ENCODE measurements around the gene ZNF830. TPM values are rescaled to one million over a fixed set of nuclear protein-coding genes. Genes with fewer than 3 reads are reported as not detected.

Gene ZNF830
- total RNA-seq, 1 donor from 2014 or later = 26.1 TPM

- Mint-ChIP-seq H3K36me3 (peaks cover 49% of the 10 kb centered on the region), H3K9me3 (no peaks in the 10 kb centered on the region)
- peaks cover 8% of the 10 kb centered on the region for H3K36me3 ChIP-seq
Observed at GRCh38 chr17:34991606-34992005, 30.3 kb downstream of the ZNF830 start.

GRCh38 chr17:34993031-34993430 is 31.7 kb downstream of the ZNF830 start:
- no peak overlapping the region for H3K27ac Mint-ChIP-seq
- no peaks in the 10 kb centered on the region for H3K4me1 Mint-ChIP-seq
- peaks cover 6% of the 10 kb centered on the region for H3K36me3 ChIP-seq
- H3K9me3 Mint-ChIP-seq = no peaks in the 10 kb centered on the region
- no peak for DNase-seq (ENCODE audit: low spot score)
- H3K27me3 Mint-ChIP-seq (ENCODE audit: insufficient read depth, low read depth) = no peaks in the 10 kb centered on the region
- H3K9ac ChIP-seq = no peak overlapping the region
- no peak overlapping the region for H3K4me3 ChIP-seq
- peaks cover 8% of the 10 kb centered on the region for H3F3A ChIP-seq (ENCODE audit: low read depth)
- peaks cover 46% of the 10 kb centered on the region for H3K36me3 Mint-ChIP-seq
- no peak overlapping the region for H3K4me3 Mint-ChIP-seq
- H3K27me3 ChIP-seq = no peaks in the 10 kb centered on the region
- no peaks in the 10 kb centered on the region for H3K9me3 ChIP-seq (ENCODE audit: low read depth)
- H3K27ac ChIP-seq = no peak overlapping the region
- H4K20me1 ChIP-seq (ENCODE audit: low read depth) = no peaks in the 10 kb centered on the region
- TF ChIP-seq CTCF (IDR thresholded peaks at IDR 0.05) = no peak
- TF ChIP-seq EZH2 (IDR thresholded peaks at IDR 0.05) = no peak
- no peak for TF ChIP-seq EZH2phosphoT487 (IDR thresholded peaks at IDR 0.05)
- no peak overlapping the region for H2AFZ ChIP-seq (replicated peaks)
- H3K79me2 ChIP-seq (ENCODE audit: low read depth) = no peaks in the 10 kb centered on the region
- H3K4me1 ChIP-seq = no peaks in the 10 kb centered on the region
- no peak overlapping the region for H3K4me2 ChIP-seq

More at GRCh38 chr17:34991606-34992005, 30.3 kb downstream of the ZNF830 start:
- Histone ChIP-seq H3K4me2 (no peak overlapping the region), H3K9ac (no peak overlapping the region), H4K20me1 (ENCODE audit: low read depth) (peaks cover 1% of the 10 kb centered on the region), H3K27ac (no peak overlapping the region), H3K27me3 (no peaks in the 10 kb centered on the region), H3K4me3 (no peak overlapping the region), H3K4me1 (no peaks in the 10 kb centered on the region), H3K9me3 (ENCODE audit: low read depth) (no peaks in the 10 kb centered on the region), H2AFZ (replicated peaks) (no peak overlapping the region), H3K79me2 (ENCODE audit: low read depth) (peaks cover 9% of the 10 kb centered on the region), H3F3A (ENCODE audit: low read depth) (no peaks in the 10 kb centered on the region)
- TF ChIP-seq EZH2phosphoT487 (IDR thresholded peaks at IDR 0.05) (no peak), CTCF (IDR thresholded peaks at IDR 0.05) (no peak), EZH2 (IDR thresholded peaks at IDR 0.05) (no peak)
- no peak overlapping the region for H3K4me3 Mint-ChIP-seq
- no peaks in the 10 kb centered on the region for H3K4me1 Mint-ChIP-seq
- H3K27me3 Mint-ChIP-seq (ENCODE audit: insufficient read depth, low read depth) = no peaks in the 10 kb centered on the region
- DNase-seq (ENCODE audit: low spot score) = no peak
- no peak overlapping the region for H3K27ac Mint-ChIP-seq

- H3K9me3 ChIP-seq (ENCODE audit: low read depth) = no peaks in the 10 kb centered on the region
- H3F3A ChIP-seq (ENCODE audit: low read depth) = peaks cover 9% of the 10 kb centered on the region
- H3K36me3 ChIP-seq = no peaks in the 10 kb centered on the region
- H3K27me3 ChIP-seq = no peaks in the 10 kb centered on the region
- Mint-ChIP-seq H3K36me3 (peaks cover 43% of the 10 kb centered on the region), H3K27ac (no peak overlapping the region), H3K27me3 (ENCODE audit: insufficient read depth, low read depth) (no peaks in the 10 kb centered on the region), H3K4me1 (no peaks in the 10 kb centered on the region), H3K4me3 (no peak overlapping the region), H3K9me3 (no peaks in the 10 kb centered on the region)
- no peak overlapping the region for H3K4me2 ChIP-seq
- H4K20me1 ChIP-seq (ENCODE audit: low read depth) = no peaks in the 10 kb centered on the region
- H3K4me3 ChIP-seq = no peak overlapping the region
- no peak overlapping the region for H2AFZ ChIP-seq (replicated peaks)
- no peak for DNase-seq (ENCODE audit: low spot score)
- no peaks in the 10 kb centered on the region for H3K79me2 ChIP-seq (ENCODE audit: low read depth)
- H3K4me1 ChIP-seq = no peaks in the 10 kb centered on the region
- H3K27ac ChIP-seq = no peak overlapping the region
- TF ChIP-seq EZH2 (IDR thresholded peaks at IDR 0.05) (no peak), EZH2phosphoT487 (IDR thresholded peaks at IDR 0.05) (no peak), CTCF (IDR thresholded peaks at IDR 0.05) (no peak)
- H3K9ac ChIP-seq = no peak overlapping the region
Observed at GRCh38 chr17:34996422-34997285, 35.3 kb downstream of the ZNF830 start.
